HTR-8/SVneo (cell line): ENCODE results near the gene KANK3.

ENCODE experiments used
- DNase-seq: peaks from one replicate; pipeline ENCODE4 v3.0.0; 2011; ENCODE audit warnings: low spot score, mixed read lengths; ENCODE audit not compliant: insufficient read length
- FAIRE-seq: peaks from 2 replicates; lab custom pipeline; 2011; peaks lifted over from hg19 to GRCh38; lab: Jason Lieb, UNC

The KANK3 gene

GRCh38 chr19:8340341-8341096 is 2.5 kb downstream of the KANK3 start:
- FAIRE-seq (no peak), DNase-seq (no peak)

GRCh38 chr19:8338835-8339234 is 4.2 kb downstream of the KANK3 start:
- no peak for FAIRE-seq
- DNase-seq, result no peak

- no peak for FAIRE-seq
These were observed 5.3 kb downstream of the KANK3 start for GRCh38 chr19:8337728-8338127.

GRCh38 chr19:8336660-8337059 is 6.4 kb downstream of the KANK3 start:
- no peak for FAIRE-seq
- no peak for DNase-seq

More at GRCh38 chr19:8337728-8338127, 5.3 kb downstream of the KANK3 start:
- no peak for DNase-seq

GRCh38 chr19:8336072-8336569 is 6.9 kb downstream of the KANK3 start:
- no peak for FAIRE-seq

GRCh38 chr19:8335343-8336071 is 7.6 kb downstream of the KANK3 start:
- no peak for FAIRE-seq

More at GRCh38 chr19:8336072-8336569, 6.9 kb downstream of the KANK3 start:
- no peak for DNase-seq

GRCh38 chr19:8334458-8335342 is 8.4 kb downstream of the KANK3 start:
- peak; percentile 97 for FAIRE-seq
- peak; percentile 87 for DNase-seq

More at GRCh38 chr19:8335343-8336071, 7.6 kb downstream of the KANK3 start:
- no peak for DNase-seq

- no peak for DNase-seq
- no peak for FAIRE-seq
These were observed 9.2 kb downstream of the KANK3 start for GRCh38 chr19:8333767-8334457.

GRCh38 chr19:8332976-8333766 is 9.9 kb downstream of the KANK3 start:
- FAIRE-seq (no peak), DNase-seq (no peak)

- FAIRE-seq (no peak), DNase-seq (no peak)
These were observed 11.7 kb downstream of the KANK3 start for GRCh38 chr19:8331263-8331845.

- no peak for FAIRE-seq
- no peak for DNase-seq
These were observed 13.1 kb downstream of the KANK3 start for GRCh38 chr19:8329996-8330395.

- DNase-seq (no peak), FAIRE-seq (no peak)
These were observed 17.6 kb downstream of the KANK3 start for GRCh38 chr19:8325454-8325853.

GRCh38 chr19:8324186-8325050 is 18.6 kb downstream of the KANK3 start:
- FAIRE-seq (no peak), DNase-seq (no peak)

- FAIRE-seq, result no peak
- DNase-seq, result no peak
These were observed 19.3 kb downstream of the KANK3 start for GRCh38 chr19:8323781-8324185.

- FAIRE-seq, result no peak
- DNase-seq, result no peak
These were observed 20.4 kb downstream of the KANK3 start for GRCh38 chr19:8322638-8322997.

GRCh38 chr19:8321986-8322637 is 20.9 kb downstream of the KANK3 start:
- FAIRE-seq (no peak), DNase-seq (no peak)
